HepG2 (cell line): ENCODE results near the gene GRIK1. TPM values are rescaled to one million over a fixed set of nuclear protein-coding genes. Genes with fewer than 3 reads are reported as not detected.

Experiments used
- ATAC-seq: fragments of 200-7000 bp; cut with Tn5 transposase; 3 replicates; pipeline ENCODE4 v1.9.1; 2020; ENCODE audit warnings: mild to moderate bottlenecking, moderate library complexity
- BruUV-seq: library from RNA; stranded (reverse); fragments of 400-500 nt; replicated peaks from 2 replicates; lab custom pipeline; 2021; lab: Mats Ljungman, UMichigan
- CTCF ChIA-PET: fragments of 300-600 bp; formaldehyde crosslinking; extraction: SDS; loops from one replicate; lab custom pipeline; 2021; ENCODE audit warnings: low total read pairs, inconsistent platforms, low intra/inter-chr PET ratio; lab: Yijun Ruan, JAX
- POLR2A ChIA-PET: fragments of 350-600 bp; sonication (Branson Sonifier 250); formaldehyde crosslinking; loops from one replicate; lab custom pipeline; 2020; ENCODE audit warnings: antibody characterized with exemption, inconsistent platforms; lab: Yijun Ruan, JAX
- DNase-seq: peaks from one replicate; pipeline ENCODE4 v3.0.0-alpha.2; 2015; ENCODE audit warnings: low spot score
- FAIRE-seq: peaks from 3 replicates; lab custom pipeline; 2011; peaks lifted over from hg19 to GRCh38; lab: Jason Lieb, UNC
- H2AFZ ChIP-seq: one replicate; pipeline ENCODE4 v1.6.1; 2011; ENCODE audit warnings: low read length, inconsistent platforms
- H3K27ac ChIP-seq: fragments of 300-600 bp; 3 replicates; pipeline ENCODE4 v1.8.0; 2011; ENCODE audit warnings: mixed run types, mild to moderate bottlenecking, mixed read lengths, low read length, inconsistent platforms; ENCODE audit not compliant: insufficient read depth; ENCODE audit errors: extremely low read length
- H3K27me3 ChIP-seq, 2 experiments: fragments of 200-600 bp in 1 of 2; 2 replicates in 1 of 2; 3 replicates in 1 of 2; pipeline versions ENCODE4 v1.6.0 to v1.8.0; 2011; ENCODE audit warnings: low read length in 2 of 2, mild to moderate bottlenecking in 2 of 2, moderate library complexity in 2 of 2, inconsistent platforms in 1 of 2; ENCODE audit not compliant: insufficient read depth in 2 of 2, control insufficient read depth in 1 of 2
- H3K36me3 ChIP-seq, 2 experiments: fragments of 200-600 bp in 1 of 2; replicated peaks in 1 of 2; 2 replicates in 1 of 2; 3 replicates in 1 of 2; pipeline versions ENCODE4 v1.5.1 to v1.8.0; 2011; ENCODE audit warnings: low read length in 2 of 2, inconsistent platforms in 1 of 2; ENCODE audit not compliant: insufficient read depth in 2 of 2, control insufficient read depth in 1 of 2
- H3K4me1 ChIP-seq: 2 replicates; pipeline ENCODE4 v1.5.1; 2012; ENCODE audit warnings: low read length, inconsistent platforms; ENCODE audit not compliant: insufficient read depth
- H3K4me2 ChIP-seq: 2 replicates; pipeline ENCODE4 v1.6.0; 2011; ENCODE audit warnings: low read depth, low read length, inconsistent platforms
- H3K4me3 ChIP-seq, 3 experiments: fragments of 200-600 bp in 1 of 3; sonication (generic), shearing (Covaris generic) in 1 of 3; replicated peaks in 1 of 3; 2 replicates each; pipeline ENCODE4 v1.5.1; 2011 to 2016; ENCODE audit warnings: low read length in 3 of 3, inconsistent platforms in 2 of 3, low read depth in 2 of 3, mild to moderate bottlenecking in 2 of 3, control low read depth in 1 of 3, mixed read lengths in 1 of 3; ENCODE audit not compliant: insufficient read depth in 1 of 3
- H3K79me2 ChIP-seq: one replicate; pipeline ENCODE4 v1.6.1; 2011; ENCODE audit warnings: low read length, inconsistent platforms; ENCODE audit not compliant: insufficient read depth
- H3K9ac ChIP-seq: 2 replicates; pipeline ENCODE4 v1.6.0; 2011; ENCODE audit warnings: mild to moderate bottlenecking, low read depth, low read length, inconsistent platforms; ENCODE audit not compliant: insufficient read depth
- H3K9me3 ChIP-seq: 2 replicates; pipeline ENCODE4 v1.5.1; 2012; ENCODE audit warnings: mild to moderate bottlenecking, low read length
- H4K20me1 ChIP-seq: 2 replicates; pipeline ENCODE4 v1.6.0; 2011; ENCODE audit warnings: inconsistent platforms, mild to moderate bottlenecking, low read length, moderate library complexity; ENCODE audit not compliant: insufficient read depth
- CCDC6 ChIP-seq: sonication (generic); formaldehyde crosslinking; IDR thresholded peaks from 2 replicates; pipeline ENCODE4 v1.8.1; 2022; ENCODE audit warnings: mild to moderate bottlenecking, missing genetic modification reagents, moderate library complexity
- ETV5 ChIP-seq: IDR thresholded peaks from 2 replicates; pipeline ENCODE4 v1.6.1; 2018; ENCODE audit warnings: missing biosample characterization, missing genetic modification reagents, inconsistent platforms, borderline replicate concordance
- HNRNPK ChIP-seq: fragments of 200-400 bp; formaldehyde crosslinking; IDR thresholded peaks from 2 replicates; pipeline ENCODE4 v1.6.1; 2018; ENCODE audit warnings: low read length, low read depth, moderate library complexity, mild to moderate bottlenecking; ENCODE audit not compliant: poor library complexity, severe bottlenecking
- ISL2 ChIP-seq: sonication (generic); formaldehyde crosslinking; IDR thresholded peaks from 2 replicates; pipeline ENCODE4 v1.5.0; 2020; ENCODE audit warnings: missing genetic modification reagents
- MATR3 ChIP-seq: sonication (generic); formaldehyde crosslinking; IDR thresholded peaks from 2 replicates; pipeline ENCODE4 v1.4.0; 2020; ENCODE audit warnings: missing genetic modification reagents
- NFIC ChIP-seq: IDR thresholded peaks from 2 replicates; pipeline ENCODE4 v1.6.1; 2012; ENCODE audit warnings: mild to moderate bottlenecking, low read length, inconsistent platforms
- NR2F1 ChIP-seq, 2 experiments: fragments of 450-650 bp in 1 of 2; formaldehyde crosslinking in 1 of 2; IDR thresholded peaks; 2 replicates each; pipeline versions ENCODE4 v1.5.0 to v1.6.1; 2016 to 2020; ENCODE audit warnings: mild to moderate bottlenecking in 1 of 2, missing compliant biosample characterization in 1 of 2, missing genetic modification reagents in 1 of 2, moderate library complexity in 1 of 2
- SOX6 ChIP-seq, 2 experiments: fragments of 450-650 bp in 1 of 2; sonication (generic) in 1 of 2; formaldehyde crosslinking in 1 of 2; IDR thresholded peaks; 2 replicates each; pipeline versions ENCODE4 v1.4.0 to v1.6.1; 2017 to 2020; ENCODE audit warnings: antibody characterized with exemption in 1 of 2, mild to moderate bottlenecking in 1 of 2, missing genetic modification reagents in 1 of 2
- ZNF337 ChIP-seq: sonication (generic); formaldehyde crosslinking; IDR thresholded peaks from 2 replicates; pipeline ENCODE4 v1.5.1; 2020; ENCODE audit warnings: missing genetic modification reagents, low read depth, mild to moderate bottlenecking, borderline replicate concordance
- ZNF558 ChIP-seq: sonication (generic); formaldehyde crosslinking; IDR thresholded peaks from 2 replicates; pipeline ENCODE4 v1.9.0; 2022; ENCODE audit warnings: mild to moderate bottlenecking, missing genetic modification reagents, borderline replicate concordance
- ZNF570 ChIP-seq: sonication (generic); formaldehyde crosslinking; IDR thresholded peaks from 2 replicates; pipeline ENCODE4 v1.4.0; 2020; ENCODE audit warnings: mild to moderate bottlenecking, missing genetic modification reagents, borderline replicate concordance
- ZNF614 ChIP-seq: IDR thresholded peaks from 2 replicates; pipeline ENCODE4 v1.6.1; 2018; ENCODE audit warnings: missing biosample characterization, missing genetic modification reagents, inconsistent platforms, borderline replicate concordance
- ZNF703 ChIP-seq: sonication (generic); formaldehyde crosslinking; IDR thresholded peaks from 2 replicates; pipeline ENCODE4 v1.5.1; 2020; ENCODE audit warnings: missing genetic modification reagents, mild to moderate bottlenecking, moderate library complexity, borderline replicate concordance
- ZNF879 ChIP-seq: sonication (generic); formaldehyde crosslinking; IDR thresholded peaks from 2 replicates; pipeline ENCODE4 v1.8.1; 2023; ENCODE audit warnings: missing genetic modification reagents
- WGBS: methylation state at CpG from one replicate; pipeline ENCODE4 v1.1.6; 2017; ENCODE audit warnings: low lambda C conversion rate; 5-methylcytosine and 5-hydroxymethylcytosine counted together
- in situ Hi-C: cut with HindIII; loops from 2 replicates; pipeline ENCODE4 v1.10.0; 2017; ENCODE audit warnings: low pct_unique_long_range_greater_than_20kb; ENCODE audit not compliant: extremely low pct_ligation_motif_present
- intact Hi-C: fragments of 100-400 bp; cut with micrococcal nuclease; formaldehyde crosslinking; loops from one replicate; pipeline ENCODE4 v1.10.0; 2022; ENCODE audit not compliant: unreplicated experiment
- polyA plus RNA-seq, 8 experiments: library from polyadenylated mRNA; depleted of rRNA in 3 of 8; stranded (reverse) in 7 of 8; unstranded in 1 of 8; fragments of >200 nt; fragmentation: Illumina TruSeq in 4 of 8; extraction: Trizol in 4 of 8; gene quantifications; 2 replicates each; pipeline versions ENCODE4 v1.2.1 to v1.2.3, GENCODE V29; 2011 to 2016; ENCODE audit warnings: low read depth in 4 of 8, missing spikeins in 1 of 8, mixed read lengths in 1 of 8; ENCODE audit not compliant: insufficient read depth in 1 of 8
- total RNA-seq, 5 experiments: library from RNA; depleted of rRNA; stranded (reverse); fragments of >200 nt; fragmentation: Illumina TruSeq; extraction: Trizol; gene quantifications; 2 replicates each; pipeline ENCODE4 v1.2.3, GENCODE V29; 2016; ENCODE audit warnings: low read depth in 1 of 5
- TF ChIP-seq, protein P1 (sequence below): sonication (generic); formaldehyde crosslinking; IDR thresholded peaks from 2 replicates; pipeline ENCODE4 v1.9.0; 2021; ENCODE audit warnings: missing genetic modification reagents, mild to moderate bottlenecking, borderline replicate concordance

Gene GRIK1
- total and polyA plus RNA-seq, 2 of the 13 experiments (the other 11 are each of a cell fraction or from before 2014, with no cell fraction given) = not detected

DNA sequence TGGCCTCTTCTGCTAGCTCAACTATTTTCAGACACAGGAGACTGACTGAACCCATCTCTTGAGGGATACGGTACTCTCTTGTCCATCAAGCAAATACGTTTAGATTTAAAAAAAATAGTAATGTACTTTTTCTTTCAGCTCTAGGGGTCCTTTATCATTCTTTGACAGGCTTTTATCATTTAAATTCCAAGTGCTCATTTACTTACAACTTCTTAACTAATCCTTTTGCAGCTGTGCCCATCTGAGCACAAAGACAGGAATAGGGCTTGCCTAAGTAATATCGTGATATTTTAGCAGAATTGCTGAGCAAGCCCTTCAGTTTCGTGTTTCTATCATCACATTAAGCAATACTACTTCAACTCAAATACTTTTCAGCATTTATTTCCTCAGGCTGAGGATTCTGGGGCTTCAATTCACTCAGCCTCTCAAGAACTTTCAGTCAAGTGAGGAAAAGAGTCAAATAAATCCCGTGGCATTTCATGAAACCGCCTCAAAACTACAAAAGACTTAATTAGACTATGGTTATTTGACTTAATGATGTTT, 323.5 kb downstream of the GRIK1 start:
- in situ Hi-C loops = no loop called here
- H4K20me1 ChIP-seq = no peaks in the 10 kb centered on the region
- H3K4me1 ChIP-seq = no peaks in the 10 kb centered on the region
- no peak overlapping the region for H2AFZ ChIP-seq
- FAIRE-seq = no peak
- no TSS peak for BruUV-seq
- no peak overlapping the region for H3K4me2 ChIP-seq
- H3K4me3 ChIP-seq = no peak overlapping the region
- WGBS = 18% methylated on average over 6 of the region's 6 CpGs
- H3K79me2 ChIP-seq = no peaks in the 10 kb centered on the region
- H3K27ac ChIP-seq = no peak overlapping the region
- ChIA-PET CTCF (no interaction called here), POLR2A (no interaction called here)
- H3K36me3 ChIP-seq = no peaks in the 10 kb centered on the region
- H3K9me3 ChIP-seq = no peaks in the 10 kb centered on the region
- TF ChIP-seq MATR3 (CRISPR knock-in tag) (no peak), CCDC6 (CRISPR knock-in tag) (no peak), NFIC (no peak), ZNF337 (CRISPR knock-in tag) (no peak), ZNF703 (CRISPR knock-in tag) (no peak), HNRNPK (no peak), ZNF614 (no peak), ZNF570 (CRISPR knock-in tag) (no peak), ZNF879 (CRISPR knock-in tag) (no peak), ISL2 (no peak), SOX6 (IDR thresholded peaks at IDR 0.05) (no peak), SOX6 (CRISPR knock-in tag; IDR thresholded peaks at IDR 0.05) (no peak), ZNF558 (CRISPR knock-in tag) (no peak), ETV5 (no peak), NR2F1 (CRISPR knock-in tag; IDR thresholded peaks at IDR 0.05) (no peak)
- TF ChIP-seq, protein P1, sequence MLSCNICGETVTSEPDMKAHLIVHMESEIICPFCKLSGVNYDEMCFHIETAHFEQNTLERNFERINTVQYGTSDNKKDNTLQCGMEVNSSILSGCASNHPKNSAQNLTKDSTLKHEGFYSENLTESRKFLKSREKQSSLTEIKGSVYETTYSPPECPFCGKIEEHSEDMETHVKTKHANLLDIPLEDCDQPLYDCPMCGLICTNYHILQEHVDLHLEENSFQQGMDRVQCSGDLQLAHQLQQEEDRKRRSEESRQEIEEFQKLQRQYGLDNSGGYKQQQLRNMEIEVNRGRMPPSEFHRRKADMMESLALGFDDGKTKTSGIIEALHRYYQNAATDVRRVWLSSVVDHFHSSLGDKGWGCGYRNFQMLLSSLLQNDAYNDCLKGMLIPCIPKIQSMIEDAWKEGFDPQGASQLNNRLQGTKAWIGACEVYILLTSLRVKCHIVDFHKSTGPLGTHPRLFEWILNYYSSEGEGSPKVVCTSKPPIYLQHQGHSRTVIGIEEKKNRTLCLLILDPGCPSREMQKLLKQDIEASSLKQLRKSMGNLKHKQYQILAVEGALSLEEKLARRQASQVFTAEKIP (CRISPR knock-in tag) = no peak
- H3K27me3 ChIP-seq = no peaks in the 10 kb centered on the region
- no peak overlapping the region for H3K9ac ChIP-seq
- intact Hi-C loops = no loop called here
- DNase-seq = no peak
- no peak for ATAC-seq
